Cerebellar cortex (tissue), 1 donor: ENCODE results near the gene SHQ1.
"Not testable (repeated sequence)": the region's sequence is repeated elsewhere in the genome, so short reads cannot be mapped to it uniquely, and the experiment has no call there.

Source experiments
- DNase-seq: peaks from one replicate; pipeline ENCODE4 v3.0.0-alpha.2; 2015; ENCODE audit warnings: low spot score

Gene SHQ1

GRCh38 chr3:72748659-72749058 lies 99.6 kb downstream of the SHQ1 start:
- DNase-seq = no peak

- no peak for DNase-seq
These were observed 101.5 kb downstream of the SHQ1 start for GRCh38 chr3:72746430-72747411.

DNA sequence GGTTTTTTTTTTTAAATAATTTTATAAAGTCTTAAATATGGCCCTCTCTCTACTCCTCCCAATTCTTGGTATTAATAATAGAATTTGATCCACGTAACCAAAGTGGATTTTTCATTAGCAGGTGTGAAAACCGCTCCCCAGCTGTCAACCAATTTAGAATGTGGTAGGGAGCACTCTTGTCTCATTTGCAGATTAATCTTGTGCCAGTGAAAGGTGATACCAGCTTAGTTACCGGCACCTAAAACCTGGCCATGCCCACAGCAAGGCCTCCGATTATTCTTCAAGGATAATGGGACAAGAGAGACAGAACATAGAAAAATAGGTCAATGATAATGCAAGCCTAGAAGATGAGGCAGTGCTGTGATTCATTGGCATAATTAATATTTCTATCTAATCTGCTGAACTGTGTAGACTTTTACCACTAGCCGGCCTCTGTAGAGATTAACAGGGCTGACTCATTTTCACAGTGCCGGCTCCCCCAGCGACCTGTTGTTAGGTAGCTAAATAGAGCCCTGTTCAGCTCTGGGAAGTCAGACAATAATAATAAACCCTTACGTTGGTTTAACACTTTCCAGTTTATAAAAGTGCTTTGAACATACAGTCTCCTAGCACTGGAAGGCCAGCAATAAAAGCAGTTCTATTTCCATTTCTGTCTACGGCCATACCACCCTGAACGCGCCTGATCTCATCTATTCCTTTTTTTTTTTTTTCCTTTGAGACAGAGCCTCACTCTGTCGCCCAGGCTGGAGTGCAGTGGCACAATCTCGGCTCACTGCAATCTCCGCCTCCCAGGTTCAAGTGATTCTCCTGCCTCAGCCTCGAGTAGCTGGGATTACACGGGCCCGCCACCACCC lies 102.9 kb downstream of the SHQ1 start:
- no peak for DNase-seq

GRCh38 chr3:72744330-72744729 lies 103.9 kb downstream of the SHQ1 start:
- no peak for DNase-seq

- DNase-seq = peak; percentile 9
These were observed 108.4 kb downstream of the SHQ1 start for GRCh38 chr3:72739531-72740466.

DNA sequence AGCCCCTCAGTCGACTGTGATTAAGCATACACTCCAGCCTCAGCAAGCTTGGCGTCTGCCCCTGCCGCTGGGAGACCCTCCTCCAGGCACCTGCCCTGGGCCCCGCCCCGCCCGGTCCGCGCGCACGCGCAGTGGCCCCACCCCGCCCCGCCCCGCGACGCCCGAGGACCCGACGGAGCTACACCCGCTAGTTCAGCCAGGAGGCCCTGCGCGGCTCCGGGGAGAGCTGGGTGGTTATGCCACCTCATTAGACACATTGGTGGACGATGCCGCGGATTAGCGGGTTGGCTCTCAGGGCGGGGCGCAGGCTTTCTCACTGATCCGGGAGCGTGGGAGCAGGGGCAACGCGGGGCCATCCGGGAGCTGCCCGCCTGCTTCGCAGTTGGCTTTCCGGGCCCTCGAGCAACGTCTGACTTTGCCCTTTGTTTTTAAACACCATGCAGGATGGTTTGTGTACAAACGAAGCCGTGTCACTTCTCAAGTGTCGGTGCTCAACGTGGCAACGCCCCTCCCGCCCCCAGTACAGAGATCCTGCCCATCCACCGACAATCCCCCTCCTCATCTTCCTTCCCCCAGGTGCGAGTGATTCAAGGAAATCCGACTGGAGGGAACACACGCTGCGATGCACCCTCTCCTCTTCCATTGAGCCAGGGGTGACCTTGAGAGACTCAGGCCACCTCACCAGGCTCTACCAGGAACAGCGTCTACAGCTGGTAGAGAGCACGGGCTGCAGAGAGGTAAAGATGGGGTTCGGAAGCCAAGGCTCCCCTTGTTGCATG lies 109.3 kb downstream of the SHQ1 start:
- DNase-seq = peak; percentile 29

GRCh38 chr3:72735072-72735471 lies 113.2 kb downstream of the SHQ1 start:
- DNase-seq = not testable (repeated sequence)

DNA sequence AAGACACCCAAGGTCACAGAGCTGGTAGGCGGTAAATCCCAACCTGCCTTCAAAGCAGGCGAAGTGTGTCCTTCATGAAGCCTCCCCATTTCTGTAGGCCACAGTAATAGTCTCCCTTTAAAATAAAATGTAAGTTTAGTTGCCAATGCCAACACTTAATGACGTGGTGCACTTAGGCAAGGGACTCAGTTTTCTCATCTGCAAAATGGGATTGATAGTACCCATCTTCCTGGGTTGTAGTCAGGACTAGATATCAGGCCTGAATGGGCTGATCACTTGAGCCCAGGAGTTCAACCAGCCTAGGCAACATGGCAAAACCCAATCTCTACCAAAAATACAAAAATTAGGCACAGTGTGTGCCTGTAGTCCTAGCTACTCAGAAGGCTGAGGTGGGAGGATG lies 114.6 kb downstream of the SHQ1 start:
- no peak for DNase-seq

- DNase-seq = not testable (repeated sequence)
These were observed 115.4 kb downstream of the SHQ1 start for GRCh38 chr3:72732666-72733345.

- peak; percentile 69 for DNase-seq
These were observed 119.2 kb downstream of the SHQ1 start for GRCh38 chr3:72728958-72729467.

DNA sequence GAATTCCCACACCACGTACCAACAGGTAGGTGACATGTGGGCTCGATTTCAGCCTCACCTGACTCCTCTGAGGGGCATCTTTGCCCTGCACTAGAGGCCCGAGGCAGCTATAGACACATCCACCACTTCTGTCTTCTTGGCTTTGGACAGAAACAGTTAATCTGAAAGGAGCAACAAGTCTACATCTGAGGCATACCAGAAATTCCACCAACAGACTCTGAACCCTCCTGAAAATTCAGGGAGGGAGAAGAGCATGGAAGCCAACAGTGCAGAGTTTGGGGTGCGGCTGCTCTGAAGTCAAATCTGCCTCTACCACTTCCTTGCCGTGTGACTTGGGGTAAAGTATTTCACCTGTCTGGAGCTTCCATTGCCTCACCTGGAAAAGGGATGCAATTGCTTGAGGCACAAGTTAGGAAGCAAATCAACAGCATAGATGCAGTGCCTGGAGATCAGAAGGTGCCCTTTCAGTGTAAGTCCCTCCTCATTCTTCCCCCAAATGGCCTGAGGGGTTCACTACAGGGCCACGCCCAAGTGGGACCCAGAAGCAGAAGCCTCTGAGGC lies 119.8 kb downstream of the SHQ1 start:
- DNase-seq = no peak

GRCh38 chr3:72727726-72728125 lies 120.5 kb downstream of the SHQ1 start:
- no peak for DNase-seq

GRCh38 chr3:72727172-72727571 lies 121.1 kb downstream of the SHQ1 start:
- DNase-seq = no peak

DNA sequence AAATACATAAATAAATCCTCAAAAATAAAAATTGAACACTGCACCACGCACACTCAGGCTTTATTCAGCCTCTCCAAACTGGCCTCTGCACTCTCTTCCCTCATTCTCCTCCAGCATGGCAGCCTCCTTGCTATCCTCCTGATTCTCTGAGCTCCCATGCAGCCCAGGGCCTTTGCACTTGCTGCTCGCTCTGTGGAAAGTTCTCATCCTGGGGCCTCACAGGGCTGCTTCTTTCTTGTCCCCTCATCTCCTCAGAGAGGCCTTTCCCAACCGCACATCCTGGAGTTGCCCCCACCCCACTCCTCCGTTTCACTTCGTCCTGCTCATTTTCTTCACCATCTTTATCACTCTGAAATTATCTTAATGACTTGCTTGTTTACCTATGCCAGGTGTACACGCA lies 123.0 kb downstream of the SHQ1 start:
- DNase-seq = no peak

DNA sequence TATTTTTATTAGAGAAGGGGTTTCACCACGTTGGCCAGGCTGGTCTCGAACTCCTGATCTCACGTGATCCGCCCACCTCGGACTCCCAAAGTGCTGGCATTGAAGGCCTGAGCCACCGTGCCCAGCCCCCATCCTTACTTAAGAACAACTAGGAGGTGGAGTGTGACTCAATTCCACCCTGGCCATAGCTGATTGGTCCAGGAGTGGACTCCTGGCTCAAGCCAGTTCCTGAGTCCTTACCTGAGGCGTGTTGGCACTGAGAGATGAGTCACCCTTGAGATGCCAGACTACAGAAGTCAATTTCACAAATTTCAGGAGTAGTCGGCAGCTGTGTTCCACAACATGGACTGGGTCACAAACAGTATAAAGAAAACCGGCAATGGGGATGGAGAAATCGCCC lies 124.2 kb downstream of the SHQ1 start:
- no peak for DNase-seq

DNA sequence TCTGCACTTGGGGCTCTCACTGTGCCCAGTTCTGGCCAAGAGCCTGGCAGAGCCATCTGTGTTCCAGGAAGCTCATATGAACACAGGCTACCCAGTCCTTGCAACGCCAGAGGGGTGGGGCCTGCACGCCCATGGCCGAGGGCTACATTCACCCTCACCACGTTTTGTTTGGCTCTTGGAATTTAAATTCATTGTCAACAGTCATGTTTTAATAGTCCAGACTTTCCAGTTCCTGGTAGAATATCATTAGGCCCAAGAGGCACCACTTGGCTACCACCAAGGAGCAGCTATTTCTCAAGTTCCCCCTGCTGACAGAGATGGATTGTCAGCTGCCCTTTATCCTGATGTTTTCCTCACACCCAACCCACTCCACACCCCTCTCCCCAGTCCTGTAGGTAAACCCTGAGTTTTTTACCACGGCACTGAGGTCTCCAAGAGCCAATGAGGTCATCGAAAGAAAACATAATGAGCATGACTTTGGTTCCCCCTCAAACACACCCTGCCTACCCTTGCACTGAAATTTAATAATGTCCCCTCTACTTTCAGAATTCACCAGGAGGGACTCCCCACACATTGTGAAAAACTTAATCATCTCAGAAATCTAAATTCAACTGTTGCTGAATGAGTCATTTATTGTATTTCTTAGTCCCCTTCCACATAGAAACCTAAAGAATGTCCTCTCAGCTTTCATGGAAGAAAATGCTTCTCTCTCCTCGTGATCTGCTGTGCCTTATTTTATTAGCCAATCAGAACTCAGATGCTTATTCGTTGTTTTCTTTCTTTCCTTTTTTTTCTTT lies 125.1 kb downstream of the SHQ1 start:
- DNase-seq = peak; percentile 82

- DNase-seq = no peak
These were observed 126.4 kb downstream of the SHQ1 start for GRCh38 chr3:72721683-72722381.

GRCh38 chr3:72720566-72720965 lies 127.7 kb downstream of the SHQ1 start:
- DNase-seq = no peak
